Measurements from ENCODE around the gene WEE1.
A peak's percentile ranks its signal among the peaks of the same experiment; 100 is the strongest.

WEE1 gene

GRCh38 chr11:9567401-9567800 is 6.1 kb upstream of the WEE1 start:
- DNase-seq = no peak

- DNase-seq = no peak
Measured at GRCh38 chr11:9568161-9568853, 5.2 kb upstream of the WEE1 start.

- DNase-seq = peak; percentile 88
Measured at GRCh38 chr11:9568854-9569587, 4.4 kb upstream of the WEE1 start.

GRCh38 chr11:9569588-9570164 is 3.8 kb upstream of the WEE1 start:
- peak; percentile 19 for DNase-seq

GRCh38 chr11:9570313-9571025 is 3.0 kb upstream of the WEE1 start:
- DNase-seq = no peak

- no peak for DNase-seq
Measured at GRCh38 chr11:9571071-9571762, 2.3 kb upstream of the WEE1 start.

- DNase-seq = no peak
Measured at GRCh38 chr11:9571763-9572115, 1.7 kb upstream of the WEE1 start.

- DNase-seq = peak; percentile 71
Measured at GRCh38 chr11:9573775-9574621, 528 bp downstream of the WEE1 start.

- peak; percentile 64 for DNase-seq
Measured at GRCh38 chr11:9574622-9575259, 1.3 kb downstream of the WEE1 start.

- DNase-seq = peak; percentile 85
Measured at GRCh38 chr11:9575260-9576240, 2.1 kb downstream of the WEE1 start.

- no peak for DNase-seq
Measured at GRCh38 chr11:9576701-9577381, 3.4 kb downstream of the WEE1 start.

GRCh38 chr11:9577556-9577955 is 4.1 kb downstream of the WEE1 start:
- DNase-seq = no peak

- DNase-seq = no peak
Measured at GRCh38 chr11:9580894-9581293, 7.4 kb downstream of the WEE1 start.

GRCh38 chr11:9581556-9582161 is 8.2 kb downstream of the WEE1 start:
- no peak for DNase-seq

- DNase-seq = no peak
Measured at GRCh38 chr11:9590717-9591116, 17.2 kb downstream of the WEE1 start.

GRCh38 chr11:9594267-9595046 is 21.0 kb downstream of the WEE1 start:
- no peak for DNase-seq

- DNase-seq = no peak
Measured at GRCh38 chr11:9596926-9597464, 23.5 kb downstream of the WEE1 start.

- DNase-seq = no peak
Measured at GRCh38 chr11:9600166-9600565, 26.7 kb downstream of the WEE1 start.

All from NCI-H69 (cell line).